ENCODE results near the gene CD81.

DNA sequence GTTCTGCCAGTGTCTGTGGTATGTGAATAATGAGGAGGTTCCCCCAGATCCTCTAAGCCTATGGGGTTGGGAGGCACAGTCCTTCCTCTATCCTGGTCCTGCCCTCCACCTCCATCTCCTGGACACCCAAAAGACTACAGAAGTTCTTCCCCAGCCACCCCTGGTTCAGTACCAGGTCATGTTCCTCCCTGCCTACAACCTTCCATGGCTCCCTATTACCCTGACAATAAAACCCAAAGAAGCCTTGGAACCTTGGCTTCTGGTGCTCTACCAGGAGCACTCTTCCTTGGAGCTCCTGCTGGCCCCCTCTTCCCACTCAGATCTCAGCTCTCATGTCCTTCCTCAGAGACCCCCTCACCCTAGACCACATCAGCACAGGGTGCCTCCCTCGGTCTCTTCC, 54.3 kb downstream of the CD81 start:
- TF ChIP-seq CTCF (IDR thresholded peaks at IDR 0.05) (no peak), POLR2AphosphoS5 (IDR thresholded peaks at IDR 0.05) (no peak), EP300 (IDR thresholded peaks at IDR 0.05) (no peak), POLR2A (IDR thresholded peaks at IDR 0.05) (no peak)

Measured in upper lobe of left lung (tissue), 4 donors.